ENCODE data around the gene GLP2R. TPM values are rescaled to one million over a fixed set of nuclear protein-coding genes. Genes with fewer than 3 reads are reported as not detected.

Gene GLP2R
- total RNA-seq, 1 experiment from 2014 or later: not detected

Other genes starting within 250 kb of the GLP2R start
- not detected in 2 replicates for gene CFAP52, start 249.3 kb upstream of the GLP2R start, total RNA-seq (2014; rRNA removed; shearing (Covaris generic))
- gene USP43, start 180.4 kb upstream of the GLP2R start, total RNA-seq (2014; rRNA removed; shearing (Covaris generic)): 4.5 and 5.0 TPM in 2 replicates
- not detected in 2 replicates for gene DHRS7C, start 34.3 kb upstream of the GLP2R start, total RNA-seq (2014; rRNA removed; shearing (Covaris generic))
- not detected in 2 replicates for gene GSG1L2, start 3.8 kb upstream of the GLP2R start, total RNA-seq (2014; rRNA removed; shearing (Covaris generic))
- gene RCVRN, start 79.3 kb downstream of the GLP2R start, total RNA-seq (2014; rRNA removed; shearing (Covaris generic)): not detected in 2 replicates